ENCODE data around the gene ATXN7L3.
A peak's percentile ranks its signal among the peaks of the same experiment; 100 is the strongest.
"Not testable (repeated sequence)": the region's sequence is repeated elsewhere in the genome, so short reads cannot be mapped to it uniquely, and the experiment has no call there.

Gene ATXN7L3

GRCh38 chr17:44174427-44174826 is 25.3 kb downstream of the ATXN7L3 start:
- no peak for DNase-seq

- DNase-seq = no peak
Observed at GRCh38 chr17:44171931-44172455, 27.7 kb downstream of the ATXN7L3 start.

GRCh38 chr17:44170499-44171201 is 29.0 kb downstream of the ATXN7L3 start, which contains the start of gene ASB16:
TSS of gene ASB16 (plus strand) at chr17:44170704. CDS start at chr17:44170790, 86 bp downstream.
- DNase-seq = no peak

- DNase-seq = no peak
Observed at GRCh38 chr17:44170135-44170498, 29.6 kb downstream of the ATXN7L3 start.

GRCh38 chr17:44167181-44167861 is 32.4 kb downstream of the ATXN7L3 start:
- DNase-seq = no peak

GRCh38 chr17:44164476-44164875 is 35.2 kb downstream of the ATXN7L3 start:
- no peak for DNase-seq

GRCh38 chr17:44159519-44160210 is 40.0 kb downstream of the ATXN7L3 start:
- peak; percentile 20 for DNase-seq

- DNase-seq = no peak
Observed at GRCh38 chr17:44155488-44155887, 44.2 kb downstream of the ATXN7L3 start.

- no peak for DNase-seq
Observed at GRCh38 chr17:44152875-44153274, 46.8 kb downstream of the ATXN7L3 start.

GRCh38 chr17:44149750-44150329 is 49.8 kb downstream of the ATXN7L3 start:
- DNase-seq = no peak

- not testable (repeated sequence) for DNase-seq
Observed at GRCh38 chr17:44149066-44149465, 50.6 kb downstream of the ATXN7L3 start.

- no peak for DNase-seq
Observed at GRCh38 chr17:44147812-44148211, 51.9 kb downstream of the ATXN7L3 start.

- DNase-seq = no peak
Observed at GRCh38 chr17:44146375-44147346, 53.0 kb downstream of the ATXN7L3 start.

GRCh38 chr17:44144966-44145739 is 54.5 kb downstream of the ATXN7L3 start:
- no peak for DNase-seq

GRCh38 chr17:44143921-44144320 is 55.8 kb downstream of the ATXN7L3 start:
- DNase-seq = not testable (repeated sequence)
